ENCODE measurements around the gene CATSPERE. TPM values are rescaled to one million over a fixed set of nuclear protein-coding genes. Genes with fewer than 3 reads are reported as not detected.
"Not testable (repeated sequence)": the region's sequence is repeated elsewhere in the genome, so short reads cannot be mapped to it uniquely, and the experiment has no call there.

The CATSPERE gene
- total RNA-seq, 4 donors from 2014 or later = 0.24 to 1.4 (median 1.0) TPM

GRCh38 chr1:244496186-244496585 is 35.1 kb downstream of the CATSPERE start:
- ATAC-seq (ENCODE audit: low FRiP score) (no peak), DNase-seq (ENCODE audit: low spot score) (no peak)
- TF ChIP-seq, protein P1, sequence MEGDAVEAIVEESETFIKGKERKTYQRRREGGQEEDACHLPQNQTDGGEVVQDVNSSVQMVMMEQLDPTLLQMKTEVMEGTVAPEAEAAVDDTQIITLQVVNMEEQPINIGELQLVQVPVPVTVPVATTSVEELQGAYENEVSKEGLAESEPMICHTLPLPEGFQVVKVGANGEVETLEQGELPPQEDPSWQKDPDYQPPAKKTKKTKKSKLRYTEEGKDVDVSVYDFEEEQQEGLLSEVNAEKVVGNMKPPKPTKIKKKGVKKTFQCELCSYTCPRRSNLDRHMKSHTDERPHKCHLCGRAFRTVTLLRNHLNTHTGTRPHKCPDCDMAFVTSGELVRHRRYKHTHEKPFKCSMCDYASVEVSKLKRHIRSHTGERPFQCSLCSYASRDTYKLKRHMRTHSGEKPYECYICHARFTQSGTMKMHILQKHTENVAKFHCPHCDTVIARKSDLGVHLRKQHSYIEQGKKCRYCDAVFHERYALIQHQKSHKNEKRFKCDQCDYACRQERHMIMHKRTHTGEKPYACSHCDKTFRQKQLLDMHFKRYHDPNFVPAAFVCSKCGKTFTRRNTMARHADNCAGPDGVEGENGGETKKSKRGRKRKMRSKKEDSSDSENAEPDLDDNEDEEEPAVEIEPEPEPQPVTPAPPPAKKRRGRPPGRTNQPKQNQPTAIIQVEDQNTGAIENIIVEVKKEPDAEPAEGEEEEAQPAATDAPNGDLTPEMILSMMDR (IDR thresholded peaks at IDR 0.05) = no peak

GRCh38 chr1:244497805-244498204 is 36.7 kb downstream of the CATSPERE start:
- ATAC-seq (ENCODE audit: low FRiP score) (no peak), DNase-seq (ENCODE audit: low spot score) (no peak)
- TF ChIP-seq, protein P1 (IDR thresholded peaks at IDR 0.05) = no peak

GRCh38 chr1:244499484-244499883 is 38.4 kb downstream of the CATSPERE start:
- not testable (repeated sequence) for ATAC-seq (ENCODE audit: low FRiP score); DNase-seq (ENCODE audit: low spot score)

- DNase-seq (ENCODE audit: low spot score); ATAC-seq (ENCODE audit: low FRiP score): not testable (repeated sequence)
These were observed 39.4 kb downstream of the CATSPERE start for GRCh38 chr1:244500515-244500914.

DNA sequence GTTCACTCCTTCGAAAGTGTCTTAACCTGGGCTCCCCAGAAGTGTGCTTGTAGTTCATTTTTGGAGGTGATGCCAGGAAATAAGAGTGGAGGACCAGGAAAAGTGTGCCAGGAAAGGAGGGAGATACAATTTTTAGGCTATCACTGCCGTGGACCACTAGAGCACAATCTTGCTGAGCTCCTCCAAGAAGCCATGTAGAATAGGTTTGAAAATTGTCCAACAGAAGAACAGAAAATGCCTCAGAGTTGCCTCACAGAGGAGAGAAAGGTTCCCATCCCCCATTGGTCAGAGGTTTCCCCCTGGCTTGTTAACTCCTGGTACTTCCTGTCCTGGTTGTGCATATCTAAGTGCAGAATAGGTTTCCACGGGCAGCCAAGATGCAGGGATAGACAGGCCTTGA is 41.6 kb downstream of the CATSPERE start:
- DNase-seq (ENCODE audit: low spot score) (no peak), ATAC-seq (ENCODE audit: low FRiP score) (no peak)
- TF ChIP-seq, protein P1 (IDR thresholded peaks at IDR 0.05) = no peak

- ATAC-seq (ENCODE audit: low FRiP score) (no peak), DNase-seq (ENCODE audit: low spot score) (no peak)
- TF ChIP-seq, protein P1 (IDR thresholded peaks at IDR 0.05) = no peak
These were observed 52.4 kb downstream of the CATSPERE start for GRCh38 chr1:244513493-244513892.

DNA sequence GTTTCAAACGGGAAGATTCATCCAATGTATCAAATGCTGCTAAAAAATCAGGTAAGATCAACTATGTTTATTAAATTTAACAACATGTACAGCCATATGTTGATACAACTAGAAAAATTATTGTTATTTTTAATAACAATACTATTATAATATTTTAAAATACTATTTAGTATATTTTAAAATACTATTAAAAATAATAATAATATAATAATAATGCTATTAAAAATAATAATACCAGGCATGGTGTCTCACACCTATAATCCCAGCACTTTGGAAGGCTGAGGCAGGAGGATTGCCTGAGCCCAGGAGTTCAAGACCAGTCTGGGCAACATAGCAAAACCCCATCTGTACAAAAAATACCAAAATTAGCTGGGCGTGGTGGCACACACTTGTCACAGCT is 54.6 kb downstream of the CATSPERE start:
- TF ChIP-seq, protein P1 (IDR thresholded peaks at IDR 0.05) = no peak
- no peak for ATAC-seq (ENCODE audit: low FRiP score)
- no peak for DNase-seq (ENCODE audit: low spot score)

GRCh38 chr1:244536316-244536715 is 75.2 kb downstream of the CATSPERE start:
- TF ChIP-seq, protein P1 (IDR thresholded peaks at IDR 0.05) = no peak
- DNase-seq (ENCODE audit: low spot score) (no peak), ATAC-seq (ENCODE audit: low FRiP score) (no peak)
